ELR (cell line): ENCODE data around the gene BBS1.
"Not testable (repeated sequence)": the region's sequence is repeated elsewhere in the genome, so short reads cannot be mapped to it uniquely, and the experiment has no call there.

Experiments
- DNase-seq: peaks from one replicate; pipeline ENCODE4 v3.0.0-alpha.2; 2015; ENCODE audit warnings: low read depth

Gene BBS1

DNA sequence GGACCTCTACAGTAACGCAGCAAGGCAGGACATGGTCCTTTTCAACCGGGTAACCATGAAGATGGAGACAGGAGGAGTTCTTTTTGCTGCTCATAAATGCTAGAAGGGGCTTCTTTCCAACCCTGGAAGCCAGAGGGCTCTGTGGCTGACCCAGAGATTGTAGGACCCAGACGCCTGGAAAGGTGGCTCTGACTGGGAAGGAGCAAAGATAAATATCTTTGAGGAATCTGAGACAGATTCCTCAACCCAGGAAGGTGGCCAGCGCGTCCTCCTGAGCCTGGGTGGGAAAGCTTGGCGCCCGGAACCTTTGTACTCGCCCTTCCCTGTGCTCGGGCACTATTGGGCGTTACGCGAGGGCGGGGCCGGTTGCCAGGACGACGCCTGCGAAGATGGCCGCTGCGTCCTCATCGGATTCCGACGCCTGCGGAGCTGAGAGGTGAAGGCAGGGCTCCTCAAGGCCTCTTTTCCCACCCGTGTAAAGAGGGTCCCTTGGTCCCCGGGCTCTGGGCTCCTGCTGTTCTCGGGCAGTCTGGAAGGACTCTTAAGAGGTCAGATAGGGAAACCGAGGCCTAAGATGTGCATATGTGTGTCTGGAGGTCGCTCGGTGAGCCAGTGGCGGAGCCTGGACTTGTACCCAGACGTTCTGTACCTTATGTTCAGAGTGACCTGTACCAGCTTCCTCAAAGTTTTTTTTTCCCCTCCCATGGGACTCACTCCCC is at the start of gene BBS1:
BBS1 (plus strand) TSS at position 365 of the 719 bp plus-strand sequence; CDS start at position 390, 25 bp downstream.
- peak; percentile 85 for DNase-seq

DNA sequence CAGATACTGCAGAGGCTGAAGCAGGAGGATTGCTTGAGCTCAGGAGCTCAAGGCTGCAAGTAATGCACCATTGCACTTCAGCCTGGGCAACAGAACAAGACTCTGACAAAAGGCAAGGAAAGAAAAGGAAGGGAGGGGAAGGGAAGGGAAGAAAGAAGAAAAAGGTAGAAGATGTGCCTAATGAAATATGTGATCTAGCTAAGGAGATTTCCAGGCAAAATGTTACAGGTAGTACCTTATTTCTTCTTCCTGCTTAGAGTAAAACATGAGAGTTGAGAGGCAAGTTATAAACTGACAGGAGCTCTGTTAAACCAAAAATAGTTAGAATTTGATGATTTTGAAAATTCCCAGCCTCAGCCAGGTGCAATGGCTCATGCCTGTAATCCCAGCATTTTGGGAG is 48.4 kb upstream of the BBS1 start:
- DNase-seq: no peak

DNA sequence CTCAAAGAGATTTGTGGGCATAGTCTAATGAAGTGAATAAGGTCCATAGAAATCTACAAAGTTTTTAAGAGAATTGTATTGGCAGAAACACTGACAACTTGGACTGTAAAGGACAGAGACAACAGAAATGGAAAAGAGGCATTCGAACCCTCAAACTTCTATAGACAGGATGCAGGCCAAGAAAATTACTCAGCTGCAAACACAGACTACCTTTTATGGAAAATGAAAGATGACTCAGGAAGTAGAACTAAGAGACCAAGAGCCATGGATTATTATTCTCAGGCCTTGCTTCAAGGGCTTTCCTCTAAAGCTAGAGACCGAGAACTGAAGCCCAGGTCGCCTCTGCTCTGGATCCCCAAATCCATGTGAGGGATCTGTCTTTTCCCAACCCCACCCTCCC is 47.5 kb upstream of the BBS1 start:
- DNase-seq: peak; percentile 25

DNA sequence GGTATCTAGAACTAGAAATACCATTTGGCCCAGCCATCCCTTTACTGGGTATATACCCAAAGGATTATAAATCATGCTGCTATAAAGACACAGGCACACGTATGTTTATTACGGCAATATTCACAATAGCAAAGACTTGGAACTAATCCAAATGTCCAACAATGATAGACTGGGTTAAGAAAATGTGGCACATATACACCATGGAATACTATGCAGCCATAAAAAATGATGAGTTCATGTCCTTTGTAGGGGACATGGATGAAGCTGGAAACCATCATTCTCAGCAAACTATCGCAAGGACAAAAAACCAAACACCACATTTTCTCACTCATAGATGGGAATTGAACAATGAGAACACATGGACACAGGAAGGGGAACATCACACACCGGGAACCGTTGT is 46.3 kb upstream of the BBS1 start:
- DNase-seq: not testable (repeated sequence)

DNA sequence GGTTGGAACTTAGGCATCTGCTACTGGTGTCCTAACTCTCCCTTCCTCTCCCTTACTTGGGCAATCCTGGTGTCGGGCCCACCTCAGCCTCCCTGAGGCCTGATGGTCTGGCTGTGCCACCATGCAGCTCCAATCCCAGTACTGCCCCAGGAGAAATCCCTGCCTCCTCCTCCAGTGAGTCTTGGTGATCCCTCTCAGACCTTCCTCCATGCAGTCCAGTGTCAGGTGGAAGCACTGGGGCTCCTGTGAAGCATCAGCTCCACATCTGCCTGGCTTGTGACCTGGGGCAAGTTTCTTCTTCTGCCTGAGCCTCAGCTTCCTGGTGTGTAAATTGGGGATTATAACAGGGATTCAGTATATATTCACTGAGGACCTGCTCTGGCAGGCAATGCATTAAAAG is 45.5 kb upstream of the BBS1 start:
- DNase-seq: no peak

DNA sequence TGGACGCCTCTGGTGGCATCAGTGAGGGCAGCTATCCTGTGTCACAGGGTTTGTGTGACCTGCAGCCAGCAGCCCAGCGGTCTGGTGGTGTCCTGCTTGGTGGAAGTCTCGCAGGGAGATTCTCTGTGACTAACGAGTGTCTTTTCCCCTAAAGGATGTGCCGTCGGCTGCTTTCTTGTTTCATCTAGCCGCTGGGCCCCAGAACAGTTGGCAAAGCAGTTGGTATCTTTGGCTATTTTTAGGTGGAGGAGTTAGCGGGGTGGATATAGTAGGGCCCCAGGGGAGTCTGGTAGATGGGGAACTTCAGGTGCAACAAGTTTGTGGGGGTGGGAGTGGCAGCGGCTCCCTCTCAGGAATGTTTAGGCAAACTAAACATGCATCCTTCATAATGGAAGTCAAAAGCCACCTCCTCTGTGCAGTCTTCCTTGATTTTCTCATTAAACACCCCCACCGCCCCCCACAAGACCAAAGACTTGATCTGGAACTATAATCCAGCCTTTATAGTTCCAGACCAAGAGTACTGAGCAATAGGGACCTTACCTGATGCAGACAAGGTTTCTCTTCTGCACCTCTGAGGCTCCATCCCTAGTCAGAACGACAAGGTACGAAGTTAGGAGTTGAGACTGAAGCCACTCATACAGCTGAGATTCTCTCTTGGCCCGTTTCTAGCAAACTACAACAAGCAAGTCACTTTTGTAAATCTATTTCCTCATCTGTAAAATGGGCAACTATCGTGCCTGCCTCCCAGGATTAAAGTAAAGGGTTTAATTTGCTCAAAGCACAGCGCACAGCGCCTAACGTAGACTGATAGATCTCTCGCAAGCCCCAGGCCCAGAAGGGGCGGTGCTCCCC is 44.8 kb upstream of the BBS1 start:
- no peak for DNase-seq

DNA sequence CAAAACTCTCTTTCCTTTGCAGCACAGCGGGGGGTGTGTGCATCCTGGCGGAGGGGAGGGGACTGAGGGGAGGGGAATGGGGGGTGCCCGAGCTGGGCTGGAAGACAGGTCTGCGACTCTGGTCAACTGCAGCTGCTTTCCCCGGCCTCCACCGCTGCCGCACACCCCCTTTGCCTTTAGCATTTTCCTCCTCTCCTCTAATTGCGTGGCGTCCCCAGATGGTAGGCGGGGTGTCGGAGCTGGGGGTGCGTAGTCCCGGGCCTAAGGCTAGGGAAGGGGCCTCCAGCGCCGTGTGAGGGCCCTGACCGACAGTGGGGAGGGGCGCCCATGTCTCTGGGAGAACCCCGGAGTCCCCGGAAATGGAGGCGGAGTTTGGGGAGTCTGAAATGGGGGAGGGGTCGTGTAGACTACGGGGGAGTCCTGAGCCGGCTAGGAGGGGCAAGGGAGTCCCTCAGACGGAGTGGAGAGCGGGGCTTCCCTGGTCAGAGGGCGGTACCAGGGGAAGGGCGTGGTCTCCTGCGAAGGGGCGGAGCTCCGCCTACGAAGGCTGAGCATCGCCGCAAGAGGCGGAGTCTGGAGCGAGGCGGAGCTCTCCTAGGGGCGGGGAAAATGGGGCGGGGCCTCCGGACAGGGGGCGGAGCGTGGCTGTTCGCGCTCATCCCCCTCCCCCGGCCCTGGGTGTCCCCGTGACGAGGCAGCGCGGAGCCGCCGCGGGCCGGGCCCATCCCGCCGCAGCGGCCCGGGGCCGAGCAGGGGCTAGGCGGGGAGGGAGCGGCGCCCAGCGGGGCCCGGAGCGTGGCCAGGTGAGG is 44.0 kb upstream of the BBS1 start, which contains the start of gene PELI3:
PELI3 (plus strand) TSS at position 681 of the 809 bp plus-strand sequence. CDS start 1,224 bp downstream, outside the sequence.
- DNase-seq: peak; percentile 90

DNA sequence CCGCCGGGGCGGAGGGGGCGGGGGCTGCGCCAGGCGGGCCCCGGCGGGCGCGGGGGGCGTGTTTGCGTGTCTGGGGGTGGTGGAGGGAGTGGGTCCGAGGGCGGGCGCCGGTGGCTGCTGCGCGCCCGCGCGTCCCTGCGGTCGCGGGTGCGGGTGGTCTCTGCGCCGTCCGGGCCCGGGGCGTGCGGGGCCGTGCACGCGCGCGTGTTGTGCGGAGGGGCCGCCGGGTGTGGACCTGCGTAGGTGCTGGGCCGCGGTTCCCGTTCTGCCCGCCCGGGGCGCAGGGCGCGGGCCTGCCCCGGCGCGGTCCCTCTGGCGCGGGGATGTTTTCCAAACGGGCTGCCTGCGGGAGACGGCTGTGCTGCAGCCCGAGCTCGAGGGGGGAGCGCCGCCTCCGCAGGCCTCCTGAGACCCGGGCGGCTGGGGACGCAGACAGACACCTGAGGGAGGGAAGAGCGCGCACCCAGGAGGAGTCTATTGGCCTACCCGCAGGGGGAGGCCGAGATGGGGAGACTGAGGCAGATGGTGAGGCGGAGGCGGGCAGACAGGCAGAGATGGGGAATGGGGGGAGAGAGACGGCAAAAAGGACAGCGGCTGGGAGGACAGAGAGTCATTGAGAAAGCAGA is 43.3 kb upstream of the BBS1 start:
- peak; percentile 58 for DNase-seq

DNA sequence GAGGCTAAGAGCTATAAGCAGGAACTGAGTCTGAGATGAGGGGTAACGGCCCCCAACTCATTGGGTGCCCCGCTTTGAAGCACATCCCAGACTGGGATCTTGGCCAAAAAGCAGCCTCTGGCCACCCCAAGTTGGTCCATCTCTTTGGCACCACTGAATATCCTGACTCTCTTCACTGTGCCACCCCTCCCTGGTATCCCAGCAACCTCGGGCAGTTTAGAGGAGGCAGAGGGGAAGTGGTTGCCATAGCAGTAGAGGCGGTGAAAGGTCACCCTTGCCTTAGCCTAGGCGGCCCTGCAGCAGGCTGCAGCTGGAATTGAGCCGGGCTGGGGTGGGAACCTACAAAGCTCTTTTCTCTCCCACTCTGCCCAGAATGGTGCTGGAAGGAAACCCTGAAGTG is 42.7 kb upstream of the BBS1 start:
- DNase-seq: no peak

DNA sequence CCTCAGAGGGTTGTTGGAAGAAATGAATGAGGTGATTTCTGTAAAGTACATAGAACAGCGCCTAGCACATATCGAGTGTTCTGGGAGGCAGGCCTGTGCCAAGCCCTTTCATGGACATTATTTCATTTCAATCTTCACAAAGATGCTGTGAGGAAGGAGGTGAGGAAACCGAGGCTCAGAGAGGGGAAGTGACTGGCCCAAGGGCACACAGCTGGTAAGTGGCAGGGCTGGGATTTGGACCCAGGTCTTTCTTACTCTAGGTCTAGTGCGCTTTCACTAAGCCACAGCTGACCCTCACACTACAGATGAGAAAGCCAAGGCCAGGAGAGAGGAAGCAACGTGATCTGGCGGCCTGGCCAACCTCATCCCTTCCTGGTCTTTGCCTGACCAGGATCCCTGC is 41.7 kb upstream of the BBS1 start:
- DNase-seq: no peak

DNA sequence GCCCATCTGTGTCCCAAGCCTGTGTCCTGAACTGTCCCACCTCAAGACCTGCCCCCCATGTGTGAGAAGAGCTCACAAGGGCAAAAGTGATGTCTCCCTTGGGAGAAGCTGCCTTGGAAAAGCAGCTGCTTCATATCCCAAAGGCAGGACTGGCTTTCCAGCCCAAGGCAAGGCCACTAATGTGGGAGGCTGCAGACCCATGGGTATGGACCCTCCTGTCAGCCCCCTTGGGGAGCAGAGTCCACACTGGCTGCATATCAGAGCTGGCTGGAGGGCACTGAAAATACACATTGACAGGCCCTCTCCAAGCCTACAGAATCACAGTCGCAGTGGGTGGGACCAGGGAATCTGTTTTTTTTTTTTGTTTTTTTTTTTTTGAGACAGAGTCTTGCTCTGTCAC is 41.0 kb upstream of the BBS1 start:
- no peak for DNase-seq

DNA sequence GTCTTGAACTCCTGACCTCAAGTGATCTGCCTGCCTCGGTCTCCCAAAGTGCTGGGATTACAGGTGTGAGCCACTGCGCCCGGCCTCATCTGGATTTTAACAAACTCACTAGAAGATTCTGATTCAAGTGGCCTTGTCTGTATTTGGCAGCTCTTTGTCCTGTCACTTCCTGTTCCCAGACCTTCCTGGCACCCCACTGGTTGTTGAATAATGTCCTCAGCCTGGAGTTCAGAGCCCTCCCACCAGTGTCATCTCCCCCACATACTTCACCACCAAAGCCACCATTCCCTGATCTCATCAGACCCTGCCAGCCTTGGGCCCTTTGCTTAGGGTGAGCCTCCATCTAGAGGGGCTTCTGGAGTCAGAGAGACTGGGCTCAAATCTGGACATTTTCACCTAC is 40.4 kb upstream of the BBS1 start:
- DNase-seq: no peak

DNA sequence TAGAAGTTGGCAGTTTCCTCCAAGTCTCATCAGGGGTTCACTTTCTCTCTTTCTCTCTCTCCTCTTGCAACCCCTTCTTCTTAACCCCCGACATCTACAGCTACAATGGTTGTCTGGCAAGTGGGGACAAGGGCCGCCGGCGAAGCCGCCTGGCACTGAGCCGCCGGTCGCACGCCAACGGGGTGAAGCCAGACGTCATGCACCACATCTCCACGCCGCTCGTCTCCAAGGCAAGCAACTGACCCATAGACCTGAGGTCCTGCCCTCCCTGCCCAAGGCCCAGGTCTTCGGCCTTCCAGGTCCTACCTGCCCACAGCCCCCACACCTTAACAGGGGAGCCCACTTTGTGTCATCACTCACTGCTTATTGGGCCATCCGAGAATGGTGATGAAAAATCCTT is 39.3 kb upstream of the BBS1 start:
- DNase-seq: no peak

DNA sequence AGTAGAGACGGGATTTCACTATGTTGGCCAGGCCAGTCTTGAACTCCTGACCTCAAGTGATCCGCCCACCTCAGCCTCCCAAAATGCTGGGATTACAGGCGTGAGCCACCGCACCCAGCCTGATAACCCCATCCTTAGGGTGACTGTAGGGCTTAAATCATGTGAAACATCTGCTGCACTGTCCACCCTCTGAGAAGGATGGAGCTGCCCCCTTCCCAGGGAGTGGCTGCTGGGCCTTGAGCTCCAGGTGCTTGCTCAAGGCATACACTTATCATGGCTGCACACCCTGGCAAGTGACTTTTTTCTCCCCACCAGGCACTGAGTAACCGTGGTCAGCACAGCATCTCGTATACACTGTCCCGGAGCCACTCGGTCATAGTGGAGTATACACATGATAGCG is 38.4 kb upstream of the BBS1 start:
- no peak for DNase-seq

DNA sequence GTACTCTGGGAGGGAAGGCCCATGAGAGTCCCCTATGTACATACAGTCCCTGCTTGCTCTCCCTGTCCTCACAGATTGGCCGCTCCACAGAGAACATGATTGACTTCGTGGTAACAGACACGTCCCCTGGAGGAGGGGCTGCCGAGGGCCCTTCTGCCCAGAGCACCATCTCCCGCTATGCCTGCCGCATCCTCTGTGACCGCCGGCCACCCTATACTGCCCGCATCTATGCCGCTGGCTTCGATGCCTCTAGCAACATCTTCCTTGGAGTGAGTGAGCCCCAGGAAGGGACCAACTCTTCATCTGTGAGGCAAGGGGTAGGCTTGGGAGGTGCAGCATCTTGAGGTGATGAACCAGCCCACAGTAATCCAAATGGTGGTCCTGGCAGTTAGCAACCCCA is 37.3 kb upstream of the BBS1 start:
- DNase-seq: no peak

DNA sequence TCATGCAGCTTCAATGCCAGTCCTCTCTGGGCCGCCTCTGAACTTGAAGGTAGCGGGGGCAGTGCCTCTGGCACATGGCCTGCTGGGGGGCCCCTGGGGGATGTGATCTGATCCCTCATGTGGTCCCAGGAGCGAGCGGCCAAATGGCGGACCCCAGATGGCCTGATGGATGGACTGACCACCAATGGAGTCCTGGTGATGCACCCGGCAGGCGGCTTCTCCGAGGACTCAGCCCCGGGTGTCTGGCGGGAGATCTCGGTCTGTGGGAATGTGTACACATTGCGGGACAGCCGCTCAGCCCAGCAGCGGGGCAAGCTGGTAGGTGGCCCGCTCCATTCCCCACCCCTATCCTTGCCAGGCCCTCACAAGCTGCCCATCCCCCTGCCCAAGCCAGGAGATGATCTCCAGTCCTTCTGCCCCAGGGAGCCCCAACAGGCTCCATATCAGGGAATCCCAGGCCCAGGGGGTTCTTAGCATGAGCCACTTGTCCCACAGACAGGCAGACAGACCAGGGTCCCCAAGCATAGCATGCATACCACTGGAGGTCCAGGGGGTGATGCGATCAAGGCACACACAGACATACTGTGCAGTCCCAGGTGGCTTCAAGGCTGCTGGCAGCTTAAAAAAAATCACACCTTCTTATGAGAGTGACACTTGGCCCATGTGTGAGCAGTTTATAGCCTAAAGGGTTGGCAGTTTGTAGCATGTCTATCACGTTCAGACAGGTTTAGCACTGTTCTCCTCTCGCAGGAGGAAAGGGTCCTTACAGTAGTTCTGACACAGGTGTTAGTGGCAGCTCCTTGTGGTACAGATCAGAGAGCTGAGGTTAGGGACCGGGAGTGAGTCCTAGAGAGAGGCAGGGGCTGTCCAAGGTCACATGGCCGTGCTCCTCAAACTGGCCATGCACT is 36.6 kb upstream of the BBS1 start:
- no peak for DNase-seq

DNA sequence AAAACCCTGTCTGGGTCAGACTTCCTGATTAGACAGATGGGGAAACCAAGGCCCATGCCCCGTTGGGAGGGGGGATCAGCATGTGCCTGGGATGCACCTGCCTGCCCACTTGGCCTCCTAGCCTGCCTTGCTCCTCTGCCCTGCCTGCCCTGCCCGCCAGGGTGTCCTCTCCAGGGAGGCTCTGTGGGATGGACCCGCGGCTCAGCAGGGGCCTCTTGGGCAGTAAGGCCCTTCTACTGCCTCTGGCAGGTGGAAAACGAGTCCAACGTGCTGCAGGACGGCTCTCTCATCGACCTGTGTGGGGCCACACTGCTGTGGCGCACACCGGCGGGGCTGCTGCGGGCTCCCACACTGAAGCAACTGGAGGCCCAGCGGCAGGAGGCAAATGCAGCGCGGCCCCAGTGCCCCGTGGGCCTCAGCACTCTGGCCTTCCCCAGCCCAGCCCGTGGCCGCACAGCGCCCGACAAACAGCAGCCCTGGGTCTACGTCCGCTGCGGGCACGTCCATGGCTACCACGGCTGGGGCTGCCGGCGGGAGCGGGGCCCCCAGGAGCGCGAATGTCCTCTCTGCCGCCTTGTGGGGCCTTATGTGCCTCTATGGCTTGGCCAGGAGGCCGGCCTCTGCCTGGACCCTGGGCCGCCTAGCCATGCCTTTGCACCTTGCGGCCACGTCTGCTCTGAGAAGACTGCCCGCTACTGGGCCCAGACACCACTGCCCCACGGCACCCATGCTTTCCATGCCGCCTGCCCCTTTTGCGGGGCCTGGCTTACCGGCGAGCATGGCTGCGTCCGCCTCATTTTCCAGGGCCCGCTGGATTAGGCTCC is 34.9 kb upstream of the BBS1 start:
- DNase-seq: no peak

DNA sequence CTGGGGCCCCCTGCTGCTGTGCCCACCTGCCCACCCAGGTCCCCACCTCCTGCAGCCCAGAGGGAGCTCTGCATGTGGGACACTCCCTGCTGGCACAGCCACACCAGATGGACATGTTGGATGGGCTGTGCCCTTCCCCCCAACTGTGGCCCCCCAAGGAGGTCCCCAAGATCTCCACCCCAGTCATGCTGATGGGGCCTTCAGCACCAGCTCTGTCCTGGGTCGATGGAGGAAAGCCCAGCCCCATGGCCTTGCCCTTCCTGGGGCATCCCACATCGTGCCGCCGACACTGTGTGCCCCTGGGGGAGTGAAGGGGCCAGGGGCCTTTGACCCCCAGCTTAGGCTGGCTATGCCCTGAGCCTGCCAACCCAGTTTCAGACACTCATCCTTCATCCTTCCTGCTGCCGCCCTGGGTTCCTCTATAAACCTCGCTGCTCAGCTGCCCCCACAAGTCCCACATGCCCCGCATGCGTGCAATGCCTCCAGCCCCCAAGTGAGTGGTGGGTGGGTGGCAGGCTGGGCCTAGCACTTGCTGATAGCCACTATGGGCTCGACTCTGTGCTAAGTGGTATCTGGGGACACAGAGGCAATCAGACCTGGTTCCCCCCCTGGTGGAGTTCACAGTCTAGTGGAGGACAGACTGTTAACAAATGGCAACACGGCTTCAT is 34.1 kb upstream of the BBS1 start:
- DNase-seq: no peak

DNA sequence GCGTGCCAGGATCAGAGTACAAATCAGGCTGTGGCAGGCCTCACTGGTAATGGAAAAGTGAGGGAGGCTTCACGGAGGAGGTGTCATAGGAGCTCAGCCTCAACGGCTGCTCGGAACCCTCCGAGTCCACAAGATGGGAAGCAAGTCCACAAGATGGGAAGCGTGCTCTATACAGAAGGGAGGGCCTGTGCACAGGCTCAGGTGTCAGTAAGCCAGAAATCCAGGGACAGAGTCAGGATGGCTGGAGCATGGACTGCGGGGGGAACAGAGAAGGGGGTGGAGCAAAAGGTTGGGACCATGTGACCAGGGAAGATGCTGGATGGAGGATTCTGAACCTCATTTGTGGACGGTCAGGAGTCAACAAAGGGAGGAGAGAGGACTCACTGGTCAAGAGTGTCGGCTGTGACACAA is 33.6 kb upstream of the BBS1 start:
- no peak for DNase-seq
